Activated T-cell treated with anti-CD3 and anti-CD28 coated beads, Interleukin-2, amount 50 U/mL, for 1 hour (primary cell): ENCODE data around the gene FAM234A.
A peak's percentile ranks its signal among the peaks of the same experiment; 100 is the strongest.
"Not testable (repeated sequence)": the region's sequence is repeated elsewhere in the genome, so short reads cannot be mapped to it uniquely, and the experiment has no call there.

Experiments used
- DNase-seq: peaks from one replicate; pipeline ENCODE4 v3.0.0-alpha.2; 2020

FAM234A gene

DNA sequence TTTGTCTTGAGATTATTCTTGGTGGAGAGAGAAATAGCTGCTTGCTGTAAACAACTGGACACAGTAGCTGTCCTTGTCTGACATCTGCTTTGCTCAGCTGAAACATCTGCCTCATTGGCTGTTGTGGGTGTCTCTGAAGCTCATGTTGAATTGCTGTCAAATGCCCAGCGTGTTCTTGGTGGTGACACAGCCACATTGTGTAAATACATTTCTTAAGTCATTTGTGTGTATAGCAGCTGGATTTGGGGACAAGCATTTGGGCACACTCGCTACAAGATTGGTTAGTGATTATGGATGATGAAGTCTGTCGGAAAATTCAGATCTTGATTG lies 5.3 kb downstream of the FAM234A start:
- no peak for DNase-seq

DNA sequence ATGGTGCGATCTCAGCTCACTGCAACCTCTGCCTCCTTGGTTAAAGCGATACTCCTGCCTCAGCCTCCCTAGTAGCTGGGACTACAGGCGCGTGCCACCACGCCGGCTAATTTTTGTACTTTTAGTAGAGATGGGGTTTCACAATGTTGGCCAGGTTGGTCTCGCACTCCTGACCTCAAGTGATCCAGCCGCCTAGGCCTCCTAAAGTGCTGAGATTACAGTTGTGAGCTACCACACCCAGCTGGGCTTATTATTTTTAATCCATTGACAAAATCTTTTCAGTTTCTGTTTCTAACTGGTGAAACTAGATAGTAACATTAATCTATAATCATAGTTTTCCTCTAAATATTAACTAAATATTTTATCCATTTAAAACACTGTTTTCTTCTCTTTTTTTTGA lies 5.9 kb downstream of the FAM234A start:
- DNase-seq, result no peak

GRCh38 chr16:242281-242680 lies 7.7 kb downstream of the FAM234A start:
- DNase-seq, result no peak

GRCh38 chr16:243348-243747 lies 8.7 kb downstream of the FAM234A start:
- no peak for DNase-seq

GRCh38 chr16:245105-245504 lies 10.5 kb downstream of the FAM234A start:
- DNase-seq, result no peak

- no peak for DNase-seq
These were observed 12.4 kb downstream of the FAM234A start for GRCh38 chr16:247027-247426.

DNA sequence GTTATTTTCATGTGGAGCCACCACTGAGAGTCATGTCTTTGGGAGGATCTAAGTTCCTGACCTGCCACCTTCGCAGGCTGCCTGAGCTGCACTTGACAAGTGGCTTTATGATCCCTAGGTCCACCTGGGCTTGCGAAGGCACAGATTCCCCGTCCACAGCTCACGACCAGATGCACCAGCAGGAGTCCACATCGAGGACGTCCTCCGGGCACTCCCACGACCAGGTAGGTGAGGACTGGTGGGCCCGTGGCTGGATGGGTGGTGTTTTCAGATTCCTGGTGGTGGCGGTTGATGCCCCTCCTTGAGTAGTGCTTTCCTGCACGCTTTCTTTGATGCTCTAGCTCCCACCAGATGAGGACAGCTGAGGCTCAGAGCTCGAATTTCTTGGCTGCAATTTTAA lies 14.8 kb downstream of the FAM234A start:
- DNase-seq, result no peak

GRCh38 chr16:252366-253337 lies 18.0 kb downstream of the FAM234A start:
- DNase-seq, result peak; percentile 33

GRCh38 chr16:253833-254232 lies 19.2 kb downstream of the FAM234A start:
- no peak for DNase-seq

DNA sequence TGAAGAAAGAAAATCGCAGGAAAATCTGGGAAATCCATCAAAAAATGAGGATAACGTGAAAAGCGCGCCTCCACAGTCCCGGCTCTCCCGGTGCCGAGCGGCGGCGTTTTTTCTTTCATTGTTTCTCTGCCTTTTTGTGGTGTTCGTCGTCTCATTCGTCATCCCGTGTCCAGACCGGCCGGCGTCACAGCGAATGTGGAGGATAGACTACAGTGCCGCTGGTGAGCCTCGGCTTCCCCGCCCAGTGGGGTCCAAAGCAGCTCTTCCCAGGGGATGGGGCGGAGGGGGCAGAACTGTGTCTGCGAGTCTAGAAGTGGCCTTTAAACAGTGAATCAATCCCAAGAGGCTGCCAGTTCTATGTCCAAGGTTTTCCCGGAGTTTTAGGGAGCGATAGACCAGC lies 19.8 kb downstream of the FAM234A start:
- no peak for DNase-seq

DNA sequence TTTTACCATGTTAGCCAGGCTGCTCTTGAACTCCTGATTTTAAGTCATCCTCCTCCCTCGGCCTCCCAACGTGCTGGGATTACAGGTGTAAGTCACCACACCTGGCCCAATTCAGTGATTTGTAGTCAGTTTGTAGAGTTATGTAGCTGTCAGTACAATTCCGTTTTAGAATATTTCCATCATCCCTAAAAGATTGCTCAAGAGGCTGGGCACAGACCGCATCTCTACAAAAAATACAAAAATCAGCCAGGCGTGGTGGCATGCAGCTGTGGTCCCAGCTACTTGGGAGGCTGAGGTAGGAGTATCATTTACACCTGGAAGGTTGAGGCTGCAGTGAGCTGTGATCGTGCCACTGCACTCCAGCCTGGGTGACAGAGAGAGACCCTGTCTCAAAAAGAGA lies 20.6 kb downstream of the FAM234A start:
- DNase-seq, result no peak

DNA sequence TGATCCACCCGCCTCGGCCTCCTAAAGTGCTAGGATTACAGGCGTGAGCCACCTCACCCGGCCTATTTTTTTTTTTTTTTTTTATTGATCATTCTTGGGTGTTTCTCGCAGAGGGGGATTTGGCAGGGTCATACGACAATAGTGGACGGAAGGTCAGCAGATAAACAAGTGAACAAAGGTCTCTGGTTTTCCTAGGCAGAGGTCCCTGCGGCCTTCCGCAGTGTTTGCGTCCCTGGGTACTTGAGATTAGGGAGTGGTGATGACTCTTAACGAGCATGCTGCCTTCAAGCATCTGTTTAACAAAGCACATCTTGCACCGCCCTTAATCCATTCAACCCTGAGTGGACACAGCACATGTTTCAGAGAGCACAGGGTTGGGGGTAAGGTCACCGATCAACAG lies 23.5 kb downstream of the FAM234A start:
- DNase-seq, result not testable (repeated sequence)

- DNase-seq, result no peak
These were observed 24.6 kb downstream of the FAM234A start for GRCh38 chr16:259226-259625.

DNA sequence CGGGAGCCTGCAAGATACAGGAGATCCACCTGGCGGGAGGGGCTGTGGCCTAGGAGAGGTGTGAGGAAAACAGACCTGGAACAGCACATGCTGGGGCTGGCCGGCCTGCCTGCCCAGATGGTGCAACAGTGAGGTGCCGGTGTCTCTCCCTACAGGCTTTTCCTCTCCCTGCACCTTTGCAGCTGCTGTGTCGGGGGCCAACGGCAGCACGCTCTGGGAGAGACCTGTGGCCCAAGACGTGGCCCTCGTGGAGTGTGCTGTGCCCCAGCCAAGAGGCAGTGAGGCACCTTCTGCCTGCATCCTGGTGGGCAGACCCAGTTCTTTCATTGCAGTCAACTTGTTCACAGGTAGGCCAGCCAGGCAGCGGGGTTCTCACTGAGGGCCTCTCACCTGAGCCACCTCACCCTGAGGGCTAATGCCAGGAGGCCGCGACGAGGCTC lies 25.2 kb downstream of the FAM234A start:
- DNase-seq, result no peak

- DNase-seq, result no peak
These were observed 25.7 kb downstream of the FAM234A start for GRCh38 chr16:260326-260725.

DNA sequence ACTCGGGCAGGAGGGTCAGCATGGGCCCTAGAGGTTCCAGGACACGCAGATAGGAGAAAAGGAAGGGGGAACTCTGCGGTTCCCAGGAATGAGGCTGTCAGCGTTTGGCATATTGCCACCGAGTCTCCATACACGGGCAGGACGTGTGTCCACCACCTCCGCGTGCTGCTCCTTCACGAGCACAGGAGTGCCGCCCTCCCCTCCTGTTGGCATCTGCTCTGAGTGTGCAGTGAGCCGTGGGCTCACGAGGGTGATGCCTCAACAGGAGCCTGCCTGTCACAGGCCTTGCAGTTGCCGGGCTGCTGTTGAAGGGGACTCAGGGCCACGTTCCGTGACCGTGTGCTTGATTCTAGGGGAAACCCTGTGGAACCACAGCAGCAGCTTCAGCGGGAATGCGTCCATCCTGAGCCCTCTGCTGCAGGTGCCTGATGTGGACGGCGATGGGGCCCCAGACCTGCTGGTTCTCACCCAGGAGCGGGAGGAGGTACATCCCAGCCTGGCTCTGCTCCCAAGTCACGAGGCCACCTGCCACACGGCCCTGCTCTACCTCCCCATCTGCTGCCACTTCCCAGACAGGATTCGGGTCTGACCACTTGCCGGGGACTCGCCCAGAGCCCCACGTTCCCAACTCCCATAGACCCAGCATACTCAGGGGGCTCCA lies 26.5 kb downstream of the FAM234A start:
- no peak for DNase-seq

DNA sequence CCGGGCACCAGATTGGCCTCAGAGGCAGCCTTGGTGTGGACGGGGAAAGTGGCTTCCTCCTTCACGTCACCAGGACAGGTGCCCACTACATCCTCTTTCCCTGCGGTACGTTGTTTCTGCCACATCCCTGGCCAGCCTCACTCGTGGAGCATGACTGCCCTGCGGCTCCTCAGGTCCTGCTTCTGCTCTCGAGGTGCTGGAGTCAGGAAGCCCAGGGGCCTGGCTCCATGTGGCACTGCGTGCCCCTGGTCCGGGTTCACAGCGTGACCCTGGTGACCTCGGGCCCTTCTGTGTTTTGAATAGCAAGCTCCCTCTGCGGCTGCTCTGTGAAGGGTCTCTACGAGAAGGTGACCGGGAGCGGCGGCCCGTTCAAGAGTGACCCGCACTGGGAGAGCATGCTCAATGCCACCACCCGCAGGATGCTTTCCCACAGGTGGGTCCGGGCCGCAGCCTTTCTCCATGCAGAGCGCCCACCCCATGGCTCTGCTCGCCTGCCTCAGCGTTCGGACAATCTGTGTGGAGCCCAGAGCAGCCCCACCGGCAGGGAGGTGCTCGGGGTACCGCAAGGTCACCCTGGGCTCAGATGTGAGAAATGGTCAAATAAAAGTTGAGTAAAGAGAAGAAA lies 27.6 kb downstream of the FAM234A start:
- DNase-seq, result no peak

DNA sequence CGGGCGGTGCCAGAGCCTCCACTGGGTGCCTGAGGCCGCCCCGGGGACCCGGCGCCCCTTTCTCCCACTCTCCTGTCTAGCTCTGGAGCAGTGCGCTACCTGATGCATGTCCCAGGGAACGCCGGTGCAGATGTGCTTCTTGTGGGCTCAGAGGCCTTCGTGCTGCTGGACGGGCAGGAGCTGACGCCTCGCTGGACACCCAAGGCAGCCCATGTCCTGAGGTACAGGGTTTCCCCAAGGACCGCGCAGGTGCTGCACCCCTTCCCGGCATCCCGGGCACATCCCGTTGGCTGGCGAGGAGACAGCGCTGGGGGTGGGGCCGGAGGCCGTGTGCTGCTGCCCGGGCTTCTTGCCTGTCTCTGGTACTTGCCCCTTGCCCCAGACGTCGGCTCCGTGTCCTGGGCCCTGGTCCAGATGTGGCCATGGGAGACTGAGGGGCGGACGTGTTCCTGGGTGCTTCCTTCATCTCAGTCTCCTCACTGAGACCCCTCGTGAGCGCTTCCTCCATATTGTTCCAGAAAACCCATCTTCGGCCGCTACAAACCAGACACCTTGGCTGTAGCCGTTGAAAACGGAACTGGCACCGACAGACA lies 28.7 kb downstream of the FAM234A start:
- DNase-seq, result no peak

- no peak for DNase-seq
These were observed 29.3 kb downstream of the FAM234A start for GRCh38 chr16:263944-264343.

GRCh38 chr16:264440-264951 lies 29.9 kb downstream of the FAM234A start:
- no peak for DNase-seq

GRCh38 chr16:265002-265529 lies 30.4 kb downstream of the FAM234A start:
- DNase-seq, result no peak

DNA sequence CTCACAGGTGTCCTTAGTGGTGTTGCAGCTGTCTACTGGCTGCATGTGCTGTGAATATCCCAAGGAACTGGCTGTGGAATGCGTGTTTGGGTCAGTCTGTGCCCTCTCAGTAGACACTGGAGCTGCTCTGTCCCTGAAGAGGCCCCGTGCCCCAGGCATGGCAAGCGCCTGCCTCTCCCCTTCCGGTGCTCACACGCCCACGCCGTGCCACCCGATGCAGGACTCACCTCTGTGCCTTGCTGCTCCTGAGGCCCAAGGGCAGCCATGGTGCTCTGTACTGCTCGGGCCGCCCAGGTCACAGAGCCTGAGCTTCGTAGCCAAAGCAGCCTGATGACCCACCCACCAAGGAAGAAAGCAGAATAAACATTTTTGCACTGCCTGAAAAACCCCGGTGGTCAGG lies 31.1 kb downstream of the FAM234A start:
- DNase-seq, result no peak
